ENCODE measurements around the gene KSR2.
A peak's percentile ranks its signal among the peaks of the same experiment; 100 is the strongest.
"Not testable (repeated sequence)": the region's sequence is repeated elsewhere in the genome, so short reads cannot be mapped to it uniquely, and the experiment has no call there.

Gene KSR2

GRCh38 chr12:117968826-117969659 is at the start of gene KSR2:
Gene KSR2, minus strand, starts transcription at chr12:117968990. Its CDS starts 735 bp downstream, at chr12:117968255.
- DNase-seq: no peak

- DNase-seq: no peak
These were observed 49.1 kb upstream of the KSR2 start for GRCh38 chr12:118017926-118018325.

DNA sequence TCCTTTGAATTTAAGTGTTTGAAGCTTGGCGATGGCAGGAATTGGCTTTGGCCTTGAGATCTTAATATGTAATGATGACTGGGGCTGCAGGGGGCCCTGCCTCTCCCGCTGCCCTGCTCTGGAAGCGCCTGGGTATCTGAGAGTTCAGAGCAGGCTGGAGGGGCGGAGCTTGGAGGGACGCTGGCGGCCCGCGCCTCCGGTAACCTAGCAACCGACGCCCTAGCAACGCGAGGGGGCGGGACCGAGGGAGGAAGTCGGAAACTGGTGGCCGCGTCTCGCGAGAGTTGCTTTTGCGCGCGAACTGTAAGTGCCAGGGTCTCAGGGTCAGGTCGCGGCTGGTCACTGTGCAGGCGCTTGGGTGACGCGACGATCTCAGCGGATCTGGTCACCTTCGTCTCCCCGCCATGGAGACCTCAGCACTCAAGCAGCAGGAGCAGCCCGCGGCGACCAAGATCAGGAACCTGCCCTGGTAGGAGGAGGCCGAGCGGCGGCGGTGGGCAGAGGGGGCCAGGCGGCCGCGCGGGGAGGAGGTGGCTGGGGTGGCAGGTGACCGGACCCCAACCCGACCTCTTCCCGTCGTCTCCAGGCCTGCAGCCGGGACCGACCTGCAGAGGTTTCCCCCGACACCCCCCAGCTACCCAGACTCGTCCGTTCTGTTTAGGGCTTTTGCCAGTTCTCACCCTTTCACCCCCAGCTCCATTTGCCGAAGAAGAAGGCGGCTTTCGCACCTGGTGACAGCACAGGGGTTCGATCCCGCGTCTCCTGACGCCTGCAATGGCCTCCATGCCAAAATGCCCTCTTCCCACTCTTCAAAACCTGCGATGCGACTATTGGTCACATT is 47.9 kb upstream of the KSR2 start, which contains the start of gene RFC5:
Gene RFC5 (plus strand): TSS at position 280 of the 841 bp plus-strand sequence. CDS start 125 bp downstream, at position 405.
- peak; percentile 91 for DNase-seq

GRCh38 chr12:118015944-118016343 is 47.2 kb upstream of the KSR2 start:
- DNase-seq: no peak

DNA sequence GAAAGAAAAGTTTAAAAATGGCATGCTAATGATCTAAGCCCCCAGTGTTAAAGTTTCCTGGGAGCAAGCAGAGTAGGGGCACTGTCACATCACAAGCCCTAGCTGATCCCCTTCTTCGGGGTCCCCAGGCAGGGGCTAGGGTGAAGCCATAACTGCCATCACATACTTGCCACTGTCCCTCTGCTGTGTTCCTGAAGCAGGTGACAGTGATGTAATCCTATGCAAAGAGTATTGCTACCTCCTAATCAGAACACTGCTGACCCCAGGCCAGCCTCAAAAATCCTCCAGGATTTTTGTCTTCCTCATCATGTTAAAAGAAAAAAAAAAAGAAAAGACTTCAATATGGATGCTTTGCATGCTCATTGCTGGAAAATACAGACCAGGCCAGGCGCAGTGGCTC is 46.5 kb upstream of the KSR2 start:
- DNase-seq: no peak

GRCh38 chr12:118013283-118013682 is 44.5 kb upstream of the KSR2 start:
- DNase-seq: no peak

GRCh38 chr12:118011961-118012360 is 43.2 kb upstream of the KSR2 start:
- no peak for DNase-seq

GRCh38 chr12:118011377-118011776 is 42.6 kb upstream of the KSR2 start:
- DNase-seq: no peak

- DNase-seq: no peak
These were observed 42.1 kb upstream of the KSR2 start for GRCh38 chr12:118010903-118011302.

DNA sequence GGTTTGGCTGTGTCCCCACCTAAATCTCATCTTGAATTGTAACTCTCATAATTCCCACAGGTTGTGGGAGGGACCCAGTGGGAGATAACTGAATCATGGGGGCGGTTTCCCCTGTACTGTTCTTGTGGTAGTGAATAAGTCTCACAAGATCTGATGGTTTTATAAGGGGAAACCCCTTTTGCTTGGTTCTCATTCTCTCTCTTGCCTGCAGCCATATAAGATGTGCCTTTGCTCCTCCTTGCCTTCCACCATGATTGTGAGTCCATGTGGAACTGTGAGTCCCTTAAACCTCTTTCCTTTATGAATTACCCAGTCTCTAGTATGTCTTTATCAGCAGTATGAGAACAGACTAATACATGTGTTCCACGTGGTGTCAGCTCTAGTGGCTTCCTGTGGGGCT is 31.0 kb upstream of the KSR2 start:
- not testable (repeated sequence) for DNase-seq

GRCh38 chr12:117998719-117999118 is 29.9 kb upstream of the KSR2 start:
- DNase-seq: no peak

- DNase-seq: no peak
These were observed 26.0 kb upstream of the KSR2 start for GRCh38 chr12:117994551-117995438.

DNA sequence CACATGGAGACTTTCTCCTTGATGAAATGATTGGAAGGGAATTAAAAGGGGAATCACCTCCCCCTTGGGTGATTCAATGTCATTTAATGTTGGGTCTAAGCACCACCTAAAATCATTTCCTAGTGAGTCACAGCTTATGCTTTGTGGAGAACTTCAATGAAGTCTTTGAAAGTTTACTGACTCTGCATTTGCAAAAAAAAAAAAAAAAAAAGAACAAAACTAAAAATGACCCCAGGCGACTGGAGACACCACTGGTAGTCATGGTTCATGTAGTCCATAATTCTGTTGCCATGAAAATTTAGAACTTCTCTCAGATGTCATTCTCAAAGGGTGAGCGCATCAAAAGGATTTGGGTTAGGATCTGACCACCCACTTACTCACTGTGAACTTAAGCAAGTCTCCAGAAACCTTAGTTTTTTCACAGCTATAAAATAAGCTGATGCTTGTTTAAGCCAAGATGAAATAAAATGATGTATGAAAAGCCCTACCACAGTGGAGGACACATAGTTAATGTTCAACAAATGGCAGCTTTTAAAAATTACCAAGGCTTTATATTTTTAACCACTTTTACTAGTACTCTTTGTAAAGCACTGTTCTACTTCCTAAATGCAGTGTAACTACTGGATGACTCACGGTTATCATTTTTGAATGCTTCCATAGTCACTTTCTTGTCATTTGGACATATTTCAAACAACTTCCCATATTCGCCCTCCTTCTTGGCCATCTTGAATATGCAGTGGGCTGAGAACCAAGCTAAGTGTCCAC is 18.1 kb upstream of the KSR2 start:
- DNase-seq: peak; percentile 32

GRCh38 chr12:117985182-117985581 is 16.4 kb upstream of the KSR2 start:
- DNase-seq: peak; percentile 3

- DNase-seq: no peak
These were observed 12.5 kb upstream of the KSR2 start for GRCh38 chr12:117981267-117981666.

- DNase-seq: no peak
These were observed 11.8 kb upstream of the KSR2 start for GRCh38 chr12:117980616-117981015.

DNA sequence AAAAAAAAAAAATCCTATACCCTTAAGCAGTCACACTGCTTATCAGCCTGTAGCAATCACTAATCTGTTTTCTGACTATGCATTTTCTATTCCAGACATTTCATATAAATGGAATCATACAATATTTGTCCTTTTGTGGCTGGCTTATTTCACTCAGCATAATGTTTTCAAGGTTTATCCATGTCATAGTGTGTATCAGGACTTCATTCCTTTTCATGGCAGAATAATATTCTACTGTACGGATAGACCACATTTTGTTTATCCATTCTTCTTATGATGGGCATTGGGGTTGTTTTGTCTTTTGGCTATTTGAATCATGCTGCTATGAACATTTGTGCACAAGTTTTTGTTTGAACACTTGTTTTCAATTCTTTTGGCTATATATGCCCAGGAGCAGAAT is 8.6 kb upstream of the KSR2 start:
- no peak for DNase-seq

- DNase-seq: no peak
These were observed 6.2 kb upstream of the KSR2 start for GRCh38 chr12:117975006-117975405.

- DNase-seq: no peak
These were observed 3.5 kb upstream of the KSR2 start for GRCh38 chr12:117972301-117972700.

- no peak for DNase-seq
These were observed 1.5 kb upstream of the KSR2 start for GRCh38 chr12:117970334-117970733.

DNA sequence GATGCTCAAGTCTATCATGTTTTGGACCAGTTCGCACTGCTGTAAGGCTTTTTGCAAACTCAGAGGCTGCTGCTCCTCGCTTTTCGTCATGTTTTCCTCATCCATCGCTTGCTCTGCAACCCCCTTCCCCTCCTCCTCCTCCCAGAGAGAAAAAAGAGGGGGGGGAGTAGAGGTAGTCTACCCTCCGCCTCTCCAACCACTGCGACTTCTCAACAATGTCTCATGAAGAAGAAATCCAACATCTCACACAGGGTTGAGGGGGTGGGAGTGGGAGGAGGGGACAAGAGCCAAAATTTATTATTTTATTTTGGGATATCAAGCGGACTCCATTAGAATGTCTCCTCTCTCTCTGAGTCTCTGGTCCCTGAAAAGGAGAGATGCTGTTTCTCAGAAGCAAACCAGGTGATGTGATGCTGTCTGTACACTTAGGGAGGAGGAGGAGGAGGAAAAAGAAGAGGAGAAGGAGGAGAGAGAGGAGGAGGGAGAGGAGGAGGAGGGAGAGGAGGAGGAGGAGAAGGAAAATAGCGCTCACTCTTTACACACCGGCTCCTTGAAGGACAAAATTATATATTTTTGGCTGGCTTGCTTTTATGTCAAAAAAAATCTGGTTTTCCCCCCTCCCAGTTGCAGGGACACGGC is 520 bp downstream of the KSR2 start:
- DNase-seq: no peak

DNA sequence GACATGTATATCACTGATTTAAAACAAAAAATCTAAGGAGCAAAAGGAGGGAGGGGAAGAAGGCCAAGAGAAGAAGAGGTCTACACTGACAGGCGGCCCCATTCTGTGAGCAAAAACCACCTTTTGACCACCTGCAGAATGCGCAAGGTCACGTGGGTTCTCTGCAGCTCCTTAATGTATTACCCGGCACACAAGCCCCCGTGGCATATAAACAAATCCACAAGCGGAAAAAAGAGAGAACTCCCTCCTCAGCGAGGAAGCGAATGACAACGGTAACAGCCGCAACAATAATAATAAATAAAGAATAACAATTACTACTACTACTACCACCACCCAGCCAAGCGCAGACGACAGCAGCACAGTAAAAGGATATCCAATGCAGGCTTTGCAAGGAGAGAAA is 1.3 kb downstream of the KSR2 start:
- no peak for DNase-seq

Measured in NCI-H226 (cell line).